B cell (primary cell): Measurements from ENCODE around the gene MS4A18. TPM values are rescaled to one million over a fixed set of nuclear protein-coding genes. Genes with fewer than 3 reads are reported as not detected.

Experiments
- ATAC-seq: fragments of 200-7000 bp; cut with Tn5 transposase; one replicate; pipeline ENCODE4 v1.10.0; 2021; ENCODE audit warnings: low read depth, mild to moderate bottlenecking, moderate number of reproducible peaks, moderate library complexity
- CTCF ChIA-PET: fragments of 350-600 bp; sonication (Branson Sonifier 250); formaldehyde crosslinking; loops from one replicate; lab custom pipeline; 2021; ENCODE audit warnings: antibody characterized with exemption, inconsistent platforms; lab: Charles Lee
- POLR2A ChIA-PET: fragments of 350-600 bp; sonication (Branson Sonifier 250); formaldehyde crosslinking; loops from one replicate; lab custom pipeline; 2021; ENCODE audit warnings: antibody characterized with exemption; lab: Charles Lee
- DNase-seq: peaks from one replicate; pipeline ENCODE4 v3.0.0; 2013
- H2AFZ ChIP-seq: 2 replicates; pipeline ENCODE4 v1.6.1; 2012; ENCODE audit warnings: mild to moderate bottlenecking, low read depth, low read length; ENCODE audit not compliant: insufficient read depth, poor library complexity, severe bottlenecking
- H3K27ac ChIP-seq, 2 donors: 1 replicate in 1 of 2; 2 replicates in 1 of 2; pipeline ENCODE4 v1.5.1; 2012 to 2013; ENCODE audit warnings: low read length in 2 of 2, mild to moderate bottlenecking in 2 of 2, moderate library complexity in 1 of 2
- H3K27me3 ChIP-seq, 4 experiments: fragments of 200-600 bp in 1 of 4; sonication (generic) in 1 of 4; replicated peaks in 1 of 4; 1 replicate in 2 of 4; 2 replicates in 2 of 4; pipeline versions ENCODE4 v1.6.1 to v1.7.0; 2013 to 2016; ENCODE audit warnings: low read length in 3 of 4, mild to moderate bottlenecking in 2 of 4, mixed read lengths in 1 of 4, moderate library complexity in 1 of 4; ENCODE audit not compliant: insufficient read depth in 4 of 4, control insufficient read depth in 3 of 4; ENCODE audit errors: control extremely low read depth in 1 of 4
- H3K36me3 ChIP-seq, 2 experiments: replicated peaks in 1 of 2; 1 replicate in 1 of 2; 2 replicates in 1 of 2; pipeline versions ENCODE4 v1.6.1 to v1.7.1; 2013; ENCODE audit warnings: low read length in 1 of 2; ENCODE audit not compliant: insufficient read depth in 2 of 2, control insufficient read depth in 1 of 2; ENCODE audit errors: control extremely low read depth in 1 of 2, extremely low read depth in 1 of 2
- H3K4me1 ChIP-seq, 2 donors: fragments of 200-600 bp in 1 of 2; sonication (generic) in 1 of 2; 1 replicate in 1 of 2; 2 replicates in 1 of 2; pipeline versions ENCODE4 v1.5.1 to v1.6.1; 2013 to 2017; ENCODE audit warnings: low read length in 2 of 2; ENCODE audit not compliant: control insufficient read depth in 2 of 2, insufficient read depth in 2 of 2
- H3K4me2 ChIP-seq: replicated peaks from 2 replicates; pipeline ENCODE3; 2012; ENCODE audit warnings: mild to moderate bottlenecking, low read depth, low read length; ENCODE audit not compliant: poor library complexity, severe bottlenecking
- H3K4me3 ChIP-seq, 5 experiments: fragments of 200-600 bp in 1 of 5; sonication (generic) in 1 of 5; 1 replicate in 3 of 5; 2 replicates in 2 of 5; pipeline versions ENCODE4 v1.5.1 to v1.7.0; 2011 to 2016; ENCODE audit warnings: low read length in 4 of 5, mild to moderate bottlenecking in 4 of 5, low read depth in 2 of 5, control low read depth in 1 of 5, moderate library complexity in 1 of 5; ENCODE audit not compliant: insufficient read depth in 1 of 5; ENCODE audit errors: control extremely low read depth in 1 of 5, extremely low read depth in 1 of 5
- H3K79me2 ChIP-seq: fragments of 200-600 bp; sonication (generic); one replicate; pipeline ENCODE4 v1.6.0; 2016; ENCODE audit warnings: low read length; ENCODE audit not compliant: control insufficient read depth, insufficient read depth
- H3K9ac ChIP-seq: fragments of 200-600 bp; sonication (generic); 2 replicates; pipeline ENCODE4 v1.6.1; 2017; ENCODE audit warnings: mild to moderate bottlenecking, low read length, moderate library complexity
- H3K9me3 ChIP-seq, 3 donors: one replicate each; pipeline versions ENCODE4 v1.6.1 to v1.7.1; 2013; ENCODE audit warnings: low read length in 2 of 3; ENCODE audit not compliant: control insufficient read depth in 2 of 3, insufficient read depth in 1 of 3; ENCODE audit errors: control extremely low read depth in 1 of 3
- H4K20me1 ChIP-seq: 2 replicates; pipeline ENCODE4 v1.6.0; 2012; ENCODE audit warnings: mild to moderate bottlenecking, low read length; ENCODE audit not compliant: insufficient read depth, control insufficient read depth, poor library complexity, severe bottlenecking
- H3K27ac Mint-ChIP-seq: one replicate; pipeline ENCODE4 v1.8.0; 2021; ENCODE audit warnings: mixed read lengths
- H3K27me3 Mint-ChIP-seq: one replicate; pipeline ENCODE4 v1.8.0; 2021; ENCODE audit warnings: mixed read lengths
- H3K4me1 Mint-ChIP-seq: one replicate; pipeline ENCODE4 v1.8.0; 2021; ENCODE audit warnings: mixed read lengths
- H3K4me3 Mint-ChIP-seq: one replicate; pipeline ENCODE4 v1.8.0; 2021; ENCODE audit warnings: mixed read lengths
- H3K9me3 Mint-ChIP-seq: one replicate; pipeline ENCODE4 v1.8.0; 2022; ENCODE audit warnings: mixed read lengths; ENCODE audit not compliant: insufficient read depth
- EZH2 ChIP-seq: IDR thresholded peaks from 2 replicates; pipeline ENCODE4 v1.6.1; 2012; ENCODE audit warnings: borderline replicate concordance, low read depth, mild to moderate bottlenecking, moderate library complexity, low read length; ENCODE audit not compliant: insufficient read depth, poor library complexity, severe bottlenecking
- WGBS: methylation state at CpG from one replicate; pipeline ENCODE4 v1.1.5; 2013; ENCODE audit warnings: missing lambda C conversion rate; ENCODE audit not compliant: insufficient coverage; 5-methylcytosine and 5-hydroxymethylcytosine counted together
- intact Hi-C: fragments of 100-400 bp; cut with micrococcal nuclease; formaldehyde crosslinking; loops from one replicate; pipeline ENCODE4 v1.10.0; 2022
- polyA plus RNA-seq: library from polyadenylated mRNA; depleted of rRNA; stranded (reverse); fragments of >200 nt; gene quantifications from 2 replicates; pipeline ENCODE4 v1.2.3, GENCODE V29; 2012
- total RNA-seq, 2 donors: library from RNA; stranded (reverse); fragments of 120-200 nt in 1 of 2; gene quantifications; 1 replicate in 1 of 2; 2 replicates in 1 of 2; pipeline versions ENCODE4 v1.2.3 to v1.2.4, GENCODE V29; 2013 to 2022
- TF ChIP-seq, protein P1 (sequence below): fragments of 200-600 bp; IDR thresholded peaks from one replicate; pipeline ENCODE4 v1.8.0; 2022; ENCODE audit warnings: antibody characterized with exemption, mild to moderate bottlenecking

Gene MS4A18
- total and polyA plus RNA-seq, 2 donors (not counting 1 experiment from before 2014, with no cell fraction given) = not detected

DNA sequence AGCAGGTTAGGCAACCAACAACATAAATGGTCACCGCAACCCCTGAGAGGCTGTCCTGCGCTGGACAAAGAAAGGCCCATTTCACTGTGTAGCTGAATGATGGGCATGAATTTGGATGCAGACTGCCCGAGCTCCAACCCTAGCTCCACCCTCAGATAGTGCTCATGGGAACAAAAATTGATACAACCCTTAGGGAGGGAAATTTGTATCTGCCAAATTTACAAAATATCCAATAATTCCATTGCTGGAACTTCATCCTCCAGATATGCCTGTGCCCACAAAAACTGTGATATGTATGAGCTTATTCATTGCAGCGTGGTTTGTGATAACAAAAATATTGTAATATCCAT, 23.1 kb upstream of the MS4A18 start:
- Histone ChIP-seq H3K9ac (no peak overlapping the region), H3K36me3 (no peaks in the 10 kb centered on the region), H3K9me3 (no peaks in the 10 kb centered on the region), H3K4me2 (no peak overlapping the region), H3K4me1 (no peaks in the 10 kb centered on the region), H4K20me1 (no peaks in the 10 kb centered on the region), H2AFZ (no peak overlapping the region), H3K4me3 (no peak overlapping the region), H3K79me2 (no peaks in the 10 kb centered on the region), H3K27me3 (no peaks in the 10 kb centered on the region), H3K27ac (no peak overlapping the region)
- DNase-seq (no peak), ATAC-seq (no peak)
- H3K4me1 Mint-ChIP-seq = no peaks in the 10 kb centered on the region
- no peak overlapping the region for H3K4me3 Mint-ChIP-seq
- no peak overlapping the region for H3K27ac Mint-ChIP-seq
- TF ChIP-seq, protein P1, sequence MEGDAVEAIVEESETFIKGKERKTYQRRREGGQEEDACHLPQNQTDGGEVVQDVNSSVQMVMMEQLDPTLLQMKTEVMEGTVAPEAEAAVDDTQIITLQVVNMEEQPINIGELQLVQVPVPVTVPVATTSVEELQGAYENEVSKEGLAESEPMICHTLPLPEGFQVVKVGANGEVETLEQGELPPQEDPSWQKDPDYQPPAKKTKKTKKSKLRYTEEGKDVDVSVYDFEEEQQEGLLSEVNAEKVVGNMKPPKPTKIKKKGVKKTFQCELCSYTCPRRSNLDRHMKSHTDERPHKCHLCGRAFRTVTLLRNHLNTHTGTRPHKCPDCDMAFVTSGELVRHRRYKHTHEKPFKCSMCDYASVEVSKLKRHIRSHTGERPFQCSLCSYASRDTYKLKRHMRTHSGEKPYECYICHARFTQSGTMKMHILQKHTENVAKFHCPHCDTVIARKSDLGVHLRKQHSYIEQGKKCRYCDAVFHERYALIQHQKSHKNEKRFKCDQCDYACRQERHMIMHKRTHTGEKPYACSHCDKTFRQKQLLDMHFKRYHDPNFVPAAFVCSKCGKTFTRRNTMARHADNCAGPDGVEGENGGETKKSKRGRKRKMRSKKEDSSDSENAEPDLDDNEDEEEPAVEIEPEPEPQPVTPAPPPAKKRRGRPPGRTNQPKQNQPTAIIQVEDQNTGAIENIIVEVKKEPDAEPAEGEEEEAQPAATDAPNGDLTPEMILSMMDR = no peak
- TF ChIP-seq EZH2 = no peak
- ChIA-PET CTCF (interaction anchor here (1.0 to 1.4 kb wide), 7 partner anchors 13 to 338 kb away, joined by 3 to 4 read pairs (median 3); partner anchors contain the start of gene MS4A15), POLR2A (no interaction called here)
- H3K27me3 Mint-ChIP-seq = peaks cover 4% of the 10 kb centered on the region
- no peaks in the 10 kb centered on the region for H3K9me3 Mint-ChIP-seq
- no CpG with 5 or more reads among the region's 4 CpGs for WGBS
- intact Hi-C loops = no loop called here

DNA sequence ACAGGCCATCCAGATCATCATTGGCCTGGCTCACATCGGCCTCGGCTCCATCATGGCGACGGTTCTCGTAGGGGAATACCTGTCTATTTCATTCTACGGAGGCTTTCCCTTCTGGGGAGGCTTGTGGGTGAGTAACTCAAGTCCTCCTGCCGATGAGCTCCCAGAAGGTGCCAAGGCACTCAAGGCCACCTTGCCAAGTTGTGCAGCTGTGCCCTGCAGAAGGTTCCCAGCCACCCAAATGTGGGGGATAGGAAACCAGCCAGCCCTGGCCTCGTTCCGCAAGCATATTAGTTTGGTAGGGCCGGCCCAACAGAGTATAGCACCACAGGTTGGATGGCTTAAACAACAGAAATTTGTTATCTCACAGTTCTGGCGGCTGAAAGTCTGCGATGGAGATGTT, 21.1 kb upstream of the MS4A18 start:
- H3K27me3 ChIP-seq = no peaks in the 10 kb centered on the region
- Mint-ChIP-seq H3K4me1 (no peaks in the 10 kb centered on the region), H3K27me3 (peaks cover 17% of the 10 kb centered on the region), H3K4me3 (no peak overlapping the region), H3K9me3 (no peaks in the 10 kb centered on the region), H3K27ac (no peak overlapping the region)
- no peaks in the 10 kb centered on the region for H3K79me2 ChIP-seq
- H3K4me1 ChIP-seq = no peaks in the 10 kb centered on the region
- 94% methylated on average over 12 of the region's 12 CpGs for WGBS
- intact Hi-C loops = no loop called here
- no peaks in the 10 kb centered on the region for H3K36me3 ChIP-seq
- TF ChIP-seq, protein P1 = no peak
- no peak for TF ChIP-seq EZH2
- no peak overlapping the region for H3K9ac ChIP-seq
- H3K9me3 ChIP-seq = no peaks in the 10 kb centered on the region
- no peak overlapping the region for H2AFZ ChIP-seq
- no peak for ATAC-seq
- H3K27ac ChIP-seq = no peak overlapping the region
- ChIA-PET CTCF (no interaction called here), POLR2A (no interaction called here)
- H3K4me2 ChIP-seq = no peak overlapping the region
- DNase-seq = no peak
- H4K20me1 ChIP-seq = no peaks in the 10 kb centered on the region
- no peak overlapping the region for H3K4me3 ChIP-seq
